ENCODE measurements around the gene DAPK1. TPM values are rescaled to one million over a fixed set of nuclear protein-coding genes. Genes with fewer than 3 reads are reported as not detected.

DAPK1 gene
- total RNA-seq, 1 donor from 2014 or later, result 5.3 TPM

- intact Hi-C loops (cut with DNase I), result no loop called here
- DNase-seq (no peak), ATAC-seq (ENCODE audit: poor library complexity) (no peak)
Observed at GRCh38 chr9:87703636-87704276, 206.1 kb downstream of the DAPK1 start.

GRCh38 chr9:87704342-87704741 lies 206.7 kb downstream of the DAPK1 start:
- intact Hi-C loops (cut with DNase I), result no loop called here
- no peak for ATAC-seq (ENCODE audit: poor library complexity)

DNA sequence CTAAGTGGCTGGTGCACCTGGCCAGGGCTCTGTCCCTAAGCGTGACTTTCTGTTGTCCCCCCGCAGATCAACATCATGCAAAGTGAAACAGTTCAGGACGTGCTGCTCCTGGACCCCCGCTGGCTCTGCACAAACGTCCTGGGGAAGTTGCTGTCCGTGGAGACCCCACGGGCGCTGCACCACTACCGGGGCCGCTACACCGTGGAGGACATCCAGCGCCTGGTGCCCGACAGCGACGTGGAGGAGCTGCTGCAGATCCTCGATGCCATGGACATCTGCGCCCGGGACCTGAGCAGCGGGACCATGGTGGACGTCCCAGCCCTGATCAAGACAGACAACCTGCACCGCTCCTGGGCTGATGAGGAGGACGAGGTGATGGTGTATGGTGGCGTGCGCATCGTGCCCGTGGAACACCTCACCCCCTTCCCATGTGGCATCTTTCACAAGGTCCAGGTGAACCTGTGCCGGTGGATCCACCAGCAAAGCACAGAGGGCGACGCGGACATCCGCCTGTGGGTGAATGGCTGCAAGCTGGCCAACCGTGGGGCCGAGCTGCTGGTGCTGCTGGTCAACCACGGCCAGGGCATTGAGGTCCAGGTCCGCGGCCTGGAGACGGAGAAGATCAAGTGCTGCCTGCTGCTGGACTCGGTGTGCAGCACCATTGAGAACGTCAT lies 208.5 kb downstream of the DAPK1 start:
- ATAC-seq (ENCODE audit: poor library complexity) (no peak), DNase-seq (no peak)
- intact Hi-C loops (cut with DNase I), result no loop called here

More at GRCh38 chr9:87704342-87704741, 206.7 kb downstream of the DAPK1 start:
- DNase-seq, result no peak

- DNase-seq (no peak), ATAC-seq (ENCODE audit: poor library complexity) (no peak)
- intact Hi-C loops (cut with DNase I), result no loop called here
Observed at GRCh38 chr9:87707805-87708506, 210.3 kb downstream of the DAPK1 start.

GRCh38 chr9:87708546-87708945 lies 210.9 kb downstream of the DAPK1 start:
- ATAC-seq (ENCODE audit: poor library complexity) (no peak), DNase-seq (no peak)
- intact Hi-C loops (cut with DNase I), result no loop called here

- intact Hi-C loops (cut with DNase I), result no loop called here
- no peak for DNase-seq
- no peak for ATAC-seq (ENCODE audit: poor library complexity)
Observed at GRCh38 chr9:87708986-87709728, 211.5 kb downstream of the DAPK1 start.

DNA sequence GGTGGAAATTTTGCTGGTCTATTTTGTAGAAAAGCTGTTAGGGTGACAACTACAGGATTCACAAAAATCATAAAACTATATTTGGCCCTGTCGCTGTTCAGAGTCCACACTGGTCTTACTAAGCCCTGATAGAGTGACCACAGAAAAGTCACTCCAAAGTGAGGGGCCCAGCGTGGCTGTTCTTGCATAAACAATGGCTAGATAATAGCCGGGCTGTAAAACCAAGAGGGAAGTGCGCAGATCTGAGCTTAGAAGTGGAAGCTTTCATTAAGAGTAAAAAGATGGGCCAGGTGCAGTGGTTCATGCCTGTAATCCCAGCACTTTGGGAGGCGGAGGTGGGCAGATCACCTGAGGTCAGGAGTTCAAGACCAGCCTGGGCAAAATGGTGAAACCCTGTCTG lies 212.8 kb downstream of the DAPK1 start:
- intact Hi-C loops (cut with DNase I), result no loop called here
- ATAC-seq (ENCODE audit: poor library complexity) (no peak), DNase-seq (no peak)

DNA sequence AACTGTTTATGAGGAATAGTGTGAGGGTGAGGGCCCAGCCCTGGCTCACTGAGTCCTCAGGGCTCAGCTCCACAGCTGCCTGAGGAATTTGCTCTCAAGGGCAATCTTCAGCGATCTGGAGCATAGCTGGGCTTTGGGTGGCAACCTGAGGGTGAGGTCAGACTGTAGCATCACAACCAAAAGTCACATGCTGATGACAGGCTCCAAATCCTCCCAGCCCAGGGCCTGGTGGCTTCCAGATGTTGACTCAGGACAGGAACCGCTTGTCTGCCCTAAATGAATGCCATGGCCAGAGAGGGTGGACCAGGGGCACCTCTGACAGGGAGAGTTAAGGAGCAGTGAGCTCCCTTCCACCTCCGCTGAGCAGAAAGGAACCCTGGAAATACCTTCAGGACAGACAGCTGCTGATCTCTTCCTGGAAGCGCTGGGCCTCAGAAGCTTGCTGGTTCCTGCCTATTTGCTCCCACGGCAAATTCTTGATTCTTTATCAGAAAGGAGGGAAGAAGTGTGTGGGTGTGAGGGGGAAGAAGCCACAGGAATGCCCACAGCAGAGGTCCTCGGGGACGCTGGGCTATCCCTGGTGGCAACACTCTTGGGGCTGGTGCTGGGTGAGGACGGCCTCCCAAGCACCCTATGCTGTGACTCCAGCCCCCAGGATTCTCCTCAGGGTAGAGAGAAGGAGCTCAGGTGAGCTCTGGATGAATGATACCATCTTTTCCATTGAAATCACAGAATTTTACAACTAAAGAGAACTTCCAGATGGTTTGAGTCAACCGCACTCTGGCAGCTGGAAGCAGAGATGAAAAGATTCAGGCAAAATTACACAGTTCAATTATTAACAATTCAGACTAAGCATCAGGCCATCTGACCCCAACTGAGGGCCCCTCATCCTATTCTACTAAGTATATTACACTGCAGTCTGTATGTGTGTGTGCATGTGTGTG lies 214.5 kb downstream of the DAPK1 start:
- no peak for ATAC-seq (ENCODE audit: poor library complexity)
- intact Hi-C loops (cut with DNase I), result no loop called here
- no peak for DNase-seq

- DNase-seq (no peak), ATAC-seq (ENCODE audit: poor library complexity) (no peak)
- intact Hi-C loops (cut with DNase I), result no loop called here
Observed at GRCh38 chr9:87712801-87713277, 215.2 kb downstream of the DAPK1 start.

DNA sequence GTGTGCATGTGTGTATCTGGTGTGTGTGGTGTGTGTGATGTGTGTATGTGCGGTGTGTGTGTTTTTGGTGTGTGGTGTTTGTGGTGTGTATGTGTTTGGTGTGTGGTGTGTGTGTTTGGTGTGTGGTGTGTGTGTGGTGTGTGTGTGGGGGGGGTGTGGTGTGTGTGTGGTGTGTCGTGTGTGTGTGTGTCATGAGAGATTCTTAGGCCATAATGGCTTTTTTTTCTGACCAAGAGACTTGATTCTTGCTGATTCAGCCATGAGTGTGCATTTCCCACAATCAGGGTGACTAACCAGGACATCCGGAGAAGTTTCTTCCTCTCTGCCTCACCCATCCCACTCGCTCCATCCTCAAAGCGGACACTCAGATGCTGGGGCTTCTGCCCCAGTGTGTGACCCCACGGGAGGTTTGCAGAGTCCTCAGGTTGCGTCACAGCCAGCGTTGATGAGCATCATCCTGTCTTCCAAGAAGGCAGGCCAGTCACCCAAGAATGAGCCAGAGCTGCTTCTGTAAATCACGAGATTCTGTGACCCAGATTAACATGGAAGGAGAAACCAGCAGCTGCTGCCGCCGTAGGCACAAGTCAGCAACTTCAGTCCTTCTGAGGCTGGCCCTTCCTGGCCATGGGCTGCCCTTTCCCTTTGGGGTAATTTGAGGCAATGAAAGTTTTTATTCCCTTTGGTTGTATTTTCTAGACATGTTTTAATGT lies 215.8 kb downstream of the DAPK1 start:
- intact Hi-C loops (cut with DNase I), result no loop called here

GRCh38 chr9:87713988-87714330 lies 216.3 kb downstream of the DAPK1 start:
- intact Hi-C loops (cut with DNase I), result no loop called here
- DNase-seq, result no peak
- ATAC-seq (ENCODE audit: poor library complexity), result peak; percentile 2

More for the DNA sequence above, 215.8 kb downstream of the DAPK1 start:
- ATAC-seq (ENCODE audit: poor library complexity) (peak; percentile 85), DNase-seq (peak; percentile 88)

- DNase-seq (no peak), ATAC-seq (ENCODE audit: poor library complexity) (peak; percentile 80)
- intact Hi-C loops (cut with DNase I), result no loop called here
Observed at GRCh38 chr9:87714819-87715218, 217.2 kb downstream of the DAPK1 start.

DNA sequence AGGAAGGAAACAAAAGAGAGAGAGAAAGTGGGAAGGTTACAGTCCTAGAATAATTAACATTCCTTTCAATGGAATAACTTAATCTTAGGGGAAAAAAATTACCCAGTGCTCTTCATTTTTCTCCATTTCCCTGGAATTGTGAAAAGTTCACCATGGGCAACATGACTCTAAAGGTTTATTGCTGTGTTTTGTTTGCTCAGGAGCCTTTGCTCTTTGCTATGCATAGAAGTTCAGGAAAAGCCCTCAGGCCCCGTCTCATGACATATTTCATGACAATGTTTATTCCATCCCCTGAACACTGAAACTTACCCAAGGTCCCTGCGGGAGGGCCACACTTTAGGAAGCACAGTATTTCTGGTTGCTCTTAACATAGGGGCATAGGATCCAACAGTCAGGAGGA lies 218.5 kb downstream of the DAPK1 start:
- no peak for DNase-seq
- intact Hi-C loops (cut with DNase I), result no loop called here
- no peak for ATAC-seq (ENCODE audit: poor library complexity)

DNA sequence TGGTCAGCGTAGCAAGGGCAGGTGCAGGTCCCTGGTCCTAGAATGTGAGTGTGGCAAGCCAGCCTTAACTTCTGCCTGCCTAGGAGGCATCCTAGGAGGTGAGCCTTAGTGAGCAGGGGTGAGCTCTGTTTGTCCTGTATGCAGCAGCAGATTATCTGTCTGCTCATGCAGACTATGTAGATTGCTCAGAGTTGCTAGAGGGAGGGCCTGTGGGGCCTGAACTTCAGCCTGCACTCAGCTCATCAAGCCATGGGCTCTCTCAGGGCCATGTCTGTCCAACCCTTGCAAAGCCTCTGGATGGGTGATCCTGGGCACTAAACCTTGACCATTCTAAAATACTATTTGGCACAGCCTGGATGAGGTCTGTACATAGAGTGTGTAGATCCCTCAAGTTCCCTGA lies 219.8 kb downstream of the DAPK1 start:
- intact Hi-C loops (cut with DNase I), result no loop called here
- DNase-seq, result no peak
- ATAC-seq (ENCODE audit: poor library complexity), result no peak

DNA sequence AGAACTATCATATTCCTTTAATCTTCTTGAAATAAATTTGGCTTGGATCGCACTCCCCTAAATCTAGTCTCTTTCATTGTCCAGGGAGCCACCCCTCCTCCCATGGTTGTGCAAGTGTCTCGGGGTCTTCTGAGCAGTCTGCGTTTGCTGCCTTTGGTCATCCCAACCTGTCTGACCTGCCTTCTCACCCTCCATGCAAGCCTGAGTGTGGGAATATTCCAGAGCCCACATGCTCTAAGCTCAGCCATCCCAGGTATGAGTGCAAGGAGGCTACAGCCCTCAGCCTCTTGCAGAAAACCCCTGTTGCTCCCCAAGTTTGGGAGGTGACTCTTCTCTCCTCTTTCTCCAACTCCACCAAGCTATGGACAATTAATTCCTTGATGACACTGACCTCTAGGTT lies 220.6 kb downstream of the DAPK1 start:
- intact Hi-C loops (cut with DNase I), result no loop called here
- ATAC-seq (ENCODE audit: poor library complexity), result no peak
- DNase-seq, result no peak

DNA sequence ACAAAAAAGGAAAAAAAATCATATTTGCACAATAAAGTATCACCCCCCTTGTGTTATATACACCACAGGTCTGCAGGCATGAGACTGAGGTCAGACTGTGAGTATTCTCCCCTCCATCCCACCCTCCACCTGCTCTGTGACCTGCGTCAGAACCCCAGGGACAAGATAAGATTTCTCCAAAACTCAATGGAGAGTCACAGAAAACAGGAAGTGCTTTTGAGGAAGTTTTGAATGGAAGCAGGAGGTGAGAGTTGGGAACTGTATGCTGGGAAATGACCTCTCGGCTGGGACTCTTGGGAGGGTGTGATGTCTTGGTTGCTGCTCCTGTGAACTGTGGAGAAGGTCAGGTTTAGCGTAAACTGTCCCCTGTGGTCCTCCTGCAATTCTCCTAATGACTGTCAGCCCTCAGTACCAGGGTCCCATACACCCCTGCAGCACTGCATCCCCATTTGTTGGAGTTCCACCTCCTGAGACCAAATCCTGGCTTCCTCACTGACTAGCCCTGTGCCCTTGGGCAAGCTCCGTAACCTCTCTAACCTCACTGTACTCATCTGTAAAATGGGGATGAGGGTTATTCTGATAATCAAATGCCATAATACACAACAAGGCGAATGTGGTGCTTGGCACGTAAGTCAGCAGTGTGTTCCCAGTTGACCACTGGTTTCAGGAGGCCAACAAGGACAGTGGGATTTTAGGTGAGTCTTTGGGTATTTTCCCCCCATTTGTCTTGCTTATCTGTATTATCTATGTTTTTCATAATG lies 221.4 kb downstream of the DAPK1 start:
- intact Hi-C loops (cut with DNase I), result no loop called here
- ATAC-seq (ENCODE audit: poor library complexity) (no peak), DNase-seq (no peak)

GRCh38 chr9:87720173-87720572 lies 222.5 kb downstream of the DAPK1 start:
- ATAC-seq (ENCODE audit: poor library complexity), result no peak
- intact Hi-C loops (cut with DNase I), result no loop called here
- DNase-seq, result no peak

Data from Right ventricle myocardium superior (tissue), 1 donor.